Activated T-cell treated with anti-CD3 and anti-CD28 coated beads for 1 hour (primary cell): ENCODE data around the gene ZNF587B.
"Not testable (repeated sequence)": the region's sequence is repeated elsewhere in the genome, so short reads cannot be mapped to it uniquely, and the experiment has no call there.

Source experiments
- DNase-seq: peaks from one replicate; pipeline ENCODE4 v3.0.0-alpha.2; 2020; ENCODE audit warnings: low read depth

Gene ZNF587B

GRCh38 chr19:57870225-57870624 is 40.1 kb downstream of the ZNF587B start:
- DNase-seq: no peak

GRCh38 chr19:57872450-57872849 is 42.4 kb downstream of the ZNF587B start:
- no peak for DNase-seq

- DNase-seq: not testable (repeated sequence)
Observed at GRCh38 chr19:57873883-57874799, 44.0 kb downstream of the ZNF587B start.

DNA sequence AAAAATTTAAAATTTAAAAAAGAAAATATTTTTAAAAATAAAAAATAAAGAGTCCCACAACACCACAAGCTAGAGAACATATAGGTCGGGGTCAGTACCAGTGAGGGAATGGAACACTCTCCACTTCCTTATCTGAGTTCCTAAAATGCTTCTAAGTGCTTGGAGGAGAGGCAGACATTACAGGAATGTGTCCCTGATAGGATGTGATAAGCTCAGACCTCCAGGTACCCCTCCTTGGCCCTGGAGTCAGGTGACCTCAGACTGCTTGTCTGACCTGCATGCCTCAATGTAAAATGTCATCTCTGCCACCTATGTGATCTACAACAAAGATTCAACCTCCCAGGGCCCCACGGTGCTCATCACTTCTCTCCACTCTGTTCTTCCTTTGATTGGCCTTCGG is 55.9 kb downstream of the ZNF587B start:
- DNase-seq: no peak

DNA sequence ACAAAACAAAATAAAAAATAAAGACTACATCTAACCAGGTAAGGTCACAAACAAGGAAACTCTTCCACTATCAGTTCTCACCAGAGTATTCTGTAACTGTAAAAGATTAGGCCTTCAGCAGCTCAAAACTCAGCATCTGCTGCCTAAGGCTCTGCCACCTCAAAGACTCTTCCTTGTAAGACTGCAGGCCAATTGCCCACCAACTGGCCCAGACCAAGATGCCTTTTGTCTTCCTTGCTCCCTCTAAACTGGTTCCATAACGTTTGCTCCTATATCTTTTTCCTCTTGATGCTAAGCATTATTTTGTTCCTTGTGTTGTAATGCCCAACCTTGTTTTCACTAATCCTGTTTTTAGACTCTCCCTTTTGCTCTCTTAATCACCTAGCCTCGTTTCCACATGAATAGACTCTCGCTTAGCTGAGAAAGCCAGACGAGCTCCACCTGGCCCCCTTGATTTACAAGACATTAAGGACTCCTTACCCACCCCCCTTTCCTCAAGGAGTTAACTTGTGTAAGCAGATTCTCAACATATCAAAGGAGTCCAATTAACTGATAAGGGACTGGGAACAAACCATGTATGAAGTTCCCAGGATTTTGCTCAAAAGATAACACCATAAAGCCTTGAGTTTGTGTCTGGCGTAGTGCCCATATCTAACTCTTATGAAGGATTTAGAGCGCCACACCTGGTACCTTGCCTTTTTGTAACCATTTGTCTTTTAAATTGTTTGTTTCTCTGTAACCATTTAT is 57.3 kb downstream of the ZNF587B start:
- DNase-seq: no peak

GRCh38 chr19:57888107-57888559 is 58.0 kb downstream of the ZNF587B start:
- DNase-seq: no peak

DNA sequence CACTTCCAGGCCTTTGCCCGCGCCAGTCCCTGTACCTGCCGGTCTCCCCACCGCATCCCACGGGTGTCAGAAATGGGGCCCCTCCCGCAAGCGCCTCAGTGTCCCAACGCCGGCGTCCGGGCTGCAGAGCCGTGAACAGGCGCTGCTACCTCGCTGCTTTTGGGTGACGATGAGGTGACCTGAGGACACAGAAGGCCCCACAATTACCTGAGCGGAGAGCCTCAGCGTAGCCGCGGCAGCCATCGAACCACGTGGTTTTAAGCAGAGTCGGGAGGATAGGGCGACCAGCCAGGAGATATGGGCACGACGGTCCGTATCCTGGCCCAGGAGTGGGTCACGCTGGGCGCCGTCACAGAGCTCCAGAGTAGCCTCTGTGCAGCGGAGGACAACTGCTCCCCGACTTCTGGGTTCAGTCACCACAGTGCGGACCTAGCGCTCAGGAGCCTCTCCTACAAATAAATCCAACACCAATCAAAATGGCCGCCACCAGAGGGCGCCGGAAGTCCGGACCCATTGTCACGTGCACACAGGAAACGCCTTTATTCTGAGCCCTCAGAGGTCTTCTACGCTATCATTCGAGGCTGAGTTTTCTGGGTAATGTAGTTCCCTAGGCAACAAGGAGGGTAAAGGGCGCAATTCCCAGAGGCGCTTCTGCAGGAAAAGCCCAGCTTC is 58.6 kb downstream of the ZNF587B start, which contains the start of gene ZNF814:
Gene ZNF814, minus strand, starts transcription at position 478 of the 672 bp plus-strand sequence. Its CDS starts 235 bp downstream, at position 243.
- DNase-seq: peak; percentile 71

DNA sequence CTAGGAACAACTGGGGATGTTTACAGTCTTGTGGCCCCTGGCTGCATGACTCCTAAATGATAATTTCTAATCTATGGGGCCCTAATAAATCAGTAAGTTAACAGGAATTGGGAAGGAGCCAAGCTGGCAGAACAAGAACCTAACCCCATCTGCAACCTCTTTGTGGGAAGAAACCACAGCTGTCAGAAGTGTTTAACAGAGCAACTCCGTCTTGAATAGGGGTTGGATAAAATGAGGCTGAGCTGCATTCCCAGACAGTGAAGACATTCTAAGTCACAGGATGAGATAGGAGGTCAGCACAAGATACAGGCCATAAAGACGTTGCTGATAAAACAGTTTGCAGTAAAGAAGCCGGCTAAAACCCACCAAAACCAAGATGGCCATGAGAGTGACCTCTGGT is 60.6 kb downstream of the ZNF587B start:
- DNase-seq: not testable (repeated sequence)
